HL-60 (cell line): Measurements from ENCODE around the gene OBP2A.

ENCODE experiments used
- GABPA ChIP-seq: IDR thresholded peaks from 2 replicates; pipeline ENCODE4 v1.6.1; 2012; ENCODE audit warnings: low read depth
- TF ChIP-seq, protein P1 (sequence below): IDR thresholded peaks from one replicate; pipeline ENCODE4 v1.5.1; 2011; ENCODE audit warnings: low read length, control low read depth, inconsistent platforms; ENCODE audit not compliant: insufficient read depth

- TF ChIP-seq, protein P1, sequence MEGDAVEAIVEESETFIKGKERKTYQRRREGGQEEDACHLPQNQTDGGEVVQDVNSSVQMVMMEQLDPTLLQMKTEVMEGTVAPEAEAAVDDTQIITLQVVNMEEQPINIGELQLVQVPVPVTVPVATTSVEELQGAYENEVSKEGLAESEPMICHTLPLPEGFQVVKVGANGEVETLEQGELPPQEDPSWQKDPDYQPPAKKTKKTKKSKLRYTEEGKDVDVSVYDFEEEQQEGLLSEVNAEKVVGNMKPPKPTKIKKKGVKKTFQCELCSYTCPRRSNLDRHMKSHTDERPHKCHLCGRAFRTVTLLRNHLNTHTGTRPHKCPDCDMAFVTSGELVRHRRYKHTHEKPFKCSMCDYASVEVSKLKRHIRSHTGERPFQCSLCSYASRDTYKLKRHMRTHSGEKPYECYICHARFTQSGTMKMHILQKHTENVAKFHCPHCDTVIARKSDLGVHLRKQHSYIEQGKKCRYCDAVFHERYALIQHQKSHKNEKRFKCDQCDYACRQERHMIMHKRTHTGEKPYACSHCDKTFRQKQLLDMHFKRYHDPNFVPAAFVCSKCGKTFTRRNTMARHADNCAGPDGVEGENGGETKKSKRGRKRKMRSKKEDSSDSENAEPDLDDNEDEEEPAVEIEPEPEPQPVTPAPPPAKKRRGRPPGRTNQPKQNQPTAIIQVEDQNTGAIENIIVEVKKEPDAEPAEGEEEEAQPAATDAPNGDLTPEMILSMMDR, result no peak
- TF ChIP-seq GABPA, result no peak
Measured at GRCh38 chr9:135544981-135545635, 818 bp upstream of the OBP2A start.
